ENCODE measurements around the gene COL15A1.

Gene COL15A1

DNA sequence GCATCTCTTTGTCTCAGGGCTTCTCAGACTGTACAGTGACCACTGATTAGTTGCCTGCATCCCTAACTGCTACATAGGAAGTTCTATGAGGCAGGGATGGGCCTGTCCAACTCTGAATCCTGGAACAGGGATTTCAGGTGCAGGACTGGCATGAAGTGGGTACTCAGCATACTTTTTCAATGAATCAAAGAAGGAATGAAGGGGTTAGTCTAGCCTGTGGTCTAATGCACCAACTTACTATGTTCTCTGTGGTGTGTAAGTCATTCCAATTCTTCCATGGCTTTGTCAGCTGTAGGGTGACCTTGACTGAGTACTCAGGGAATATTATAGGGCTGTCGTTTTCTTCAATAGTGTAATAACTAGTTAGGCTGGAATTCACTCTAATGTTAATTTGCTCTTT lies 8.3 kb downstream of the COL15A1 start:
- no peak for DNase-seq

DNA sequence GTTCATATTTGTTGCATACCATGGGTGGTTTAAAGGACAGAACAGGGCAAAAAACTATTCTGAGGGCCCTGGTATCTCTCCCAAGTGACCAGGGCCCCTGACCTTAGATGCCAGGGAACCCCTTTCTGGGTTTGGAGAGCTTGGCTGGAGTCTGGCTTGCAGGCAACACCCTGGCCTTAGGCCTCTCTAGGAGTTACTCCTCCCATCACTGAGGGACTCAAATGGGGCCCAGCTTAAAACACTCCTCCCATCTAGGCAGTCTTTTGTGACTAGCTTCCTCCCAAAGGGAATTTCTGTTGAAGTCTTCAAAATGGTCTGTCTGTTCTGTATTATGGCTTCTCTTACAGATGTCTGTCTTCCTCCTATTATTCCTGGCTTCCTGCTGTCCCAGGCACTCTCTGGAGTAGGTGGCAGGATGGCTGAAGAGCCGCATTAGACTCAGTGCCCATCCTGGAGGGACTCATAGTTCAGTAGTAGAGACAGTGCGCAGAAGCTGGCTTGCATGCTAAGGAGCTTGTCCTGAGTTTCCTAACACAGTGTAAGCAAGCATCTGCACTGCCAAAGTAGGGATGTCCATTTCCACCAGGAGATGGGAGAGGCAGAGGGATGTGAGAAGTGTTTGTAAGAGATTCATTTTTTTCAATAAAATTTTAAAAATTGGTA lies 10.0 kb downstream of the COL15A1 start:
- no peak for DNase-seq

GRCh38 chr9:98954244-98954610 lies 10.5 kb downstream of the COL15A1 start:
- DNase-seq: no peak

DNA sequence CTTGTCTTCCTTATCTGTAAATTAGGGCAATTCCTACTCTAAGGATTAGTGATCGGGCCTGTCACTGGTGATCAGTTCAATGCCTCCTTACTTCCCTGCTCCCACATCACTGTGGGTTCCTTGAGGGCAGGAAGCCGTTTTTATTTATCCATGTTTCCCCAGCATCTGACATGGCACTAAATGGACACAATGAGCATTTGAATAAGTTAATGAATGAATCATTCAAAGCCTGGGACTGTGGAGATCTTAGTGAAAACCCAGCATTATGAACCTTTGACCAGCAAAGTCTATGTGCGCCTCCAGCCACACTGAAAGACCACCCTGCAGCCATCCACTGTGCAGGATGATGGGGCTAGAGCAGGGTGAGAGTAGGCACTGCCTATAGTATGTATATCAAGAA lies 11.6 kb downstream of the COL15A1 start:
- no peak for DNase-seq

DNA sequence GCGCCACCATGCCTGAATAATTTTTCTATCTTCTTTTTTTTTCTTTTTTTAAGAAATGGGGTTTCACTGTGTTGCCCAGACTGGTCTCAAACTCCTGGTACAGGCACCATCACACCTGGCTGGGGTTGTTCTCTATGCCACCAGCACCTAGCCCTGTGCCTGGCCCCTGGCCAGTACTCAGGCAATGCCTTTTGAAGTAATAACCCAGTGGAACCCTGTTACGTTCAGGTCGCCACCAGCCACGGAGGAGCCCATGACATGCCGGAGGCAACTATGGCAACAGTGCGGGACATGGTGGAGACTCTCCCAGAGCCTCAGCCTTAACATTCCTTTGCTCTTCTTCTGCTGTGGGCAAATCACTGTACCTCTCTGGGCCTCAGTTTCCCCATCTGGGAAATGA lies 14.1 kb downstream of the COL15A1 start:
- no peak for DNase-seq

DNA sequence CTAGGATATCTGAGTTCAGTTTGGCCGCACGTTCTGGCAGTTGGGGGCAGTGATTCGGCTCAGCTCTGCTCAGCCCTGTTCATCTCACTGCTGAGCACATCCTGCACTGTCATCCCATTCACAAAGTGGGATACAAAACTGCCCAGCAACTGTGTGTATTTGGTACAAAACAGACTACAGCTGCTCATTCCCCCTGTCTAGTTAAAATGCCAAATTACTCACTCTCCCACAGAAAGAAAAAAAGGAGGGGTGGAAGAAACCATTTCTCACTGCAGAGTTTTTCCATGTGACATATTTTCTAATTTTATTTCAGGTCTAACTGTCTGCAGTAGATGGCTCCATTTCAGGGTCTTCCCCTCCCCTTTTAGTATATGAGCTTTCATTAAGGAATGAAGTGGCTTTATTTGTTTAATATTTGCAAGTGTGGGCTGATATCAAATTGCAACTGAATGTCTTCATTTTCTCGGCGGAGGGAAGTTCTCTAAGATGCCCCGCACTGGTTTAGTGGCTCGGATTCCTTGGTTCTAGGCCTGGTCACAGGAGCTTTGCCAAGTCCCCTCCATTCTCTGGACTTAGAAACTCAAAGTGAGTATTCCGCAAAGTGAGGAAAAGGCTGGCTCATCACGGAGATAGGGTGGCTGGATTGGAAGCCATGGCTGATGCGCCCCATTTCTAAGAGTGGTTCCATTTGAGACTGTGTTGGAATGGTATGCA lies 14.7 kb downstream of the COL15A1 start:
- no peak for DNase-seq

- no peak for DNase-seq
These were observed 16.7 kb downstream of the COL15A1 start for GRCh38 chr9:98960409-98960808.

GRCh38 chr9:98961513-98962180 lies 17.9 kb downstream of the COL15A1 start:
- DNase-seq: no peak

DNA sequence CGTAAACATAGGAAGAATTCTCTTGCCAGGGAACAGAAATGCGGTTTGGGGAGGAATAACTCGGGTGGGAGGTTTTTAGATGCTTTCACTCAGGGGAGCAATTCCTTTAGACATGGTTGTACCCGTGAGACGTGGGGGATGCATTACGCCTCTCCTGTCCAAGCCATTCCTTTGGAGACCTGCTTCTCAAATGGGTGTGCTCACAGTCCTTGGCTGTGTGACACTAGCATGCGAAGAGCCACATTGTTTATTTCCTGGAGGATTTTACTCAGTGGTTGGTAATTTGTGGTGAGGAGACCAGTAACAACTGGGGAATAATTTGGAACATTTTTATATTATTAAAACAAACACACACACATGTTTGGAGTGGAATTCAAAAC lies 18.5 kb downstream of the COL15A1 start:
- no peak for DNase-seq

GRCh38 chr9:98962861-98963260 lies 19.2 kb downstream of the COL15A1 start:
- DNase-seq: no peak

GRCh38 chr9:98964201-98964600 lies 20.5 kb downstream of the COL15A1 start:
- DNase-seq: no peak

DNA sequence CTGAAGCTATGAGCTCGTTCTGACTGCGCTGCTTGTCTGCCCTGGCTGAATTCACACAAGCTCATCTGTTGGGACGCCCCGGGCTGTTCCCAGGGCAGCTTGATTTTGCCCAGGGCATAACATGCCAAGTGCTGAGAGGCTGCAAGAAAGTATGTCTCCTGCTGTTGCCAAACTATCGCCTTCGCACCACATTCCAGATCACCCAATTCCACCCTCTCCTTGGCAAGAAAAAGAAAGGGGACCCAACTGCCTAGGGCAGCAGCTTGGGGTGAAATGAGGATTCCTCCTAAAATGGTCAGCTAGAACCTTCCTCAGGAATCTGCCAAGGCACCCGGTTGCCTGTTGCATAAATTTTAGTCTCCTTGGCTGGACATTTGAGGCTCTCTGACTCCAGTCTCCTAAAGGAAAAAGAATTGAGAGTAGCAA lies 21.2 kb downstream of the COL15A1 start:
- DNase-seq: no peak

GRCh38 chr9:98966676-98967075 lies 23.0 kb downstream of the COL15A1 start:
- DNase-seq: no peak

DNA sequence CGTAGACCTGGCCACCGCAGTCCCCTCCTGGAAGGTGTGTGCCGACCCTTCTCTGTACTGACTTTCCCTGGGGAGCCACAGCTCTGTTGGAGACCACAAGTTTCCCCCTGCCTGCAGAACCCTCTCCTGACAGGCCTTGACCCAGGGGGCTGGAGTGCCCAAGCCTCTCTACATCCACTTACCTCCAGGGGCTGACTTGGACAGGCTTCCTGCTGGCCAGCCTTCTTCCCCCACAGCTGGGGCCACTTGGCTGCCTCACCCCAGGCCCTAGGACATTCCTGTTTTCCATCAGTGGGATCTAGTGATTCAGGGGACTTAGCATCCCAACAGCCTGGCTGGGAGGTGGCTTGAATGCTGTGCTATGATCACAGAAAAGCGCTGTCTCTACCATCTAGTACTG lies 23.6 kb downstream of the COL15A1 start:
- no peak for DNase-seq

GRCh38 chr9:98967680-98968079 lies 24.0 kb downstream of the COL15A1 start:
- no peak for DNase-seq

- DNase-seq: no peak
These were observed 25.1 kb downstream of the COL15A1 start for GRCh38 chr9:98968601-98969337.

DNA sequence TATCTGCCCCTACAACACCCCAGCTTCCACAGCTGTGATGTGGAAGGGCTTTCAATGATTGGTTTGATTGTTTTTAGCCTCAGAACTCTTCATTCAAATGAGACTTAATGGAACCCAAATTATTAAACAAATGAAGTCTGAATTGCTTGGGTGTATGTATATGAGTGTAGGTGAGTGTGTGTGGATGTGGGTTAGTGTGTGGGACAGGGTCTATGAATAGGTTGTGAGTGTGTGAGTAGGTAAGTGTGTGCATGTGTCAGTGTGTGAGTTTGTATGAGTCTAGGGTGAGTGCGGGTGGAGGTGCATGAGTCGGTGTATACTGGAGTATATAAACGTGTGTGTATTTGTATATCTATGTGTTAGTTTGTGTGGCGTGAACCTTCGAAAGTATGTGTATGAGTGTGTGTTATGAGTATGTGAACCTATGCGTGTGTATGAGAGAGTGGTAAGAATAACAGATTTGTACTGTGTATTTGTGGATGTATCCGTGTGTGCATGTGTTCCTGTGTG lies 26.9 kb downstream of the COL15A1 start:
- DNase-seq: no peak

DNA sequence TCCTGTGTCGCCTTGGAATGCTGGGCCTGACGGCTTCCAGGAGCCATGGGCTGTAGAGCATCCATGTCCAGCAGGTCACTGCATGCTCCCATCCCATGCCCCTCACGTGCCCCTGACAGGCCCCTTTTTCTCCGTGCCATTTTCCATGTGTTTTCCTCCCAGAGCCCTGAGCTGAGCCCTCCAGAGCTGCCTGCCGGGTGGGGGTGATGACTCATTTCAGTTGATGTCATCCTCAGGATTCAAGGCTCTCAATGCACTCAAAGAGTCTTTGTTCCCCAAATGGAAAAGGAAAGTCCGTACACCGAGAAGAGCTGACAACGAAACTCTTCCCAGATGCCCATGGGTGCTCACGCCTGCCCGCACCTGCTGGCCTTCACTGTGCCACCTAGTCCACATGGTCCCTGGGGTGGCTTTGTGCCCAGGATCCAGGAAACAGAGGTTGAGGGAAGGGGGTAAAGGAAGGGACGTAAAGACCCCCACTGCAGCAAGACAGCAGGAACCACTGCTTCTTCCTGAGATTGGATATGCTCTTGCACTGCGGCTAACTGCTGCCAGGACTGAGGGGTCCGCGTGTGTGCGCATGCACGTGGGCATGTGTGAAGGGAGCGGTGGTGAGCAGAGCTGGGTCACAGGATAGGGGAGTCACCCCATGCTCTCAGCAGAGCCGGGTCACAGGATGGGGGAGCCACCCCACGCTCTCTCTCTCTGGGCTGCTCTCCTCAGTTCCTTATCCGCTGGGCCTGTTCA lies 27.6 kb downstream of the COL15A1 start:
- DNase-seq: no peak

- DNase-seq: no peak
These were observed 28.2 kb downstream of the COL15A1 start for GRCh38 chr9:98971915-98972223.

- no peak for DNase-seq
These were observed 29.0 kb downstream of the COL15A1 start for GRCh38 chr9:98972716-98973115.

- no peak for DNase-seq
These were observed 29.5 kb downstream of the COL15A1 start for GRCh38 chr9:98973171-98973570.

GRCh38 chr9:98973576-98973975 lies 29.9 kb downstream of the COL15A1 start:
- DNase-seq: no peak

- no peak for DNase-seq
These were observed 30.4 kb downstream of the COL15A1 start for GRCh38 chr9:98974106-98974505.

All from Kasumi-1 (cell line).